ENCODE data around the gene HENMT1.

- TF ChIP-seq CTCF (conservative IDR thresholded peaks at IDR 0.05) (no peak), ZFX (IDR thresholded peaks at IDR 0.05) (no peak)
Measured at GRCh38 chr1:108691128-108691941, 30.4 kb upstream of the HENMT1 start.
